GM12878 (cell line): ENCODE data around the gene NUDT16L1. TPM values are rescaled to one million over a fixed set of nuclear protein-coding genes. Genes with fewer than 3 reads are reported as not detected.
A peak's percentile ranks its signal among the peaks of the same experiment; 100 is the strongest.

Source experiments
- ATAC-seq: fragments of 200-7000 bp; cut with Tn5 transposase; 3 replicates; pipeline ENCODE4 v1.9.1; 2020; ENCODE audit warnings: mild to moderate bottlenecking, moderate library complexity
- BruUV-seq: library from RNA; stranded (reverse); fragments of 400-500 nt; replicated peaks from 2 replicates; lab custom pipeline; 2021; lab: Mats Ljungman, UMichigan
- CTCF ChIA-PET: fragments of 300-600 bp; sonication (Branson Sonifier 250); formaldehyde crosslinking; extraction: SDS; loops from one replicate; lab custom pipeline; 2021; ENCODE audit warnings: inconsistent platforms; lab: Yijun Ruan, JAX
- POLR2A ChIA-PET: fragments of 350-600 bp; formaldehyde crosslinking; extraction: SDS; loops from one replicate; lab custom pipeline; 2021; ENCODE audit warnings: inconsistent platforms; lab: Charles Lee
- RAD21 ChIA-PET: fragments of 300-600 bp; sonication (Branson Sonifier 250); formaldehyde crosslinking; loops from one replicate; lab custom pipeline; 2023; ENCODE audit warnings: antibody characterized with exemption; ENCODE audit not compliant: unreplicated experiment; lab: Charles Lee
- SMC1A ChIA-PET: fragments of 300-600 bp; sonication (Branson Sonifier 250); formaldehyde crosslinking; loops from one replicate; lab custom pipeline; 2023; ENCODE audit not compliant: unreplicated experiment, uncharacterized antibody; lab: Charles Lee
- DNase-seq: peaks from one replicate; pipeline ENCODE4 v3.0.0-alpha.2; 2011; ENCODE audit warnings: low read depth, low spot score
- FAIRE-seq: peaks from 3 replicates; lab custom pipeline; 2011; peaks lifted over from hg19 to GRCh38; lab: Jason Lieb, UNC
- H2AFZ ChIP-seq: 2 replicates; pipeline ENCODE4 v1.6.0; 2011; ENCODE audit warnings: low read depth, low read length, control low read depth; ENCODE audit not compliant: control insufficient read depth
- H3K27ac ChIP-seq: 2 replicates; pipeline ENCODE4 v1.5.1; 2011; ENCODE audit warnings: control low read depth; ENCODE audit not compliant: control insufficient read depth, insufficient read depth
- H3K27me3 ChIP-seq, 2 experiments: replicated peaks in 1 of 2; 2 replicates each; pipeline versions ENCODE4 v1.6.0 to v1.6.1; 2011; ENCODE audit warnings: low read length in 1 of 2; ENCODE audit not compliant: control insufficient read depth in 2 of 2, insufficient read depth in 2 of 2
- H3K36me3 ChIP-seq, 2 experiments: 2 replicates each; pipeline ENCODE4 v1.5.1; 2011; ENCODE audit warnings: low read length in 1 of 2; ENCODE audit not compliant: control insufficient read depth in 2 of 2, insufficient read depth in 2 of 2
- H3K4me1 ChIP-seq: 2 replicates; pipeline ENCODE4 v1.6.1; 2011; ENCODE audit warnings: mild to moderate bottlenecking, low read length, moderate library complexity, mixed read lengths; ENCODE audit not compliant: control insufficient read depth, insufficient read depth
- H3K4me2 ChIP-seq: 2 replicates; pipeline ENCODE4 v1.6.0; 2011; ENCODE audit warnings: control low read depth; ENCODE audit not compliant: control insufficient read depth, insufficient read depth
- H3K4me3 ChIP-seq: fragments of 200-600 bp; sonication (generic); 2 replicates; pipeline ENCODE4 v1.5.1; 2016
- H3K79me2 ChIP-seq: 2 replicates; pipeline ENCODE4 v1.6.0; 2011; ENCODE audit warnings: low read length; ENCODE audit not compliant: control insufficient read depth, insufficient read depth
- H3K9ac ChIP-seq: 2 replicates; pipeline ENCODE4 v1.8.0; 2011; ENCODE audit warnings: low read length, control low read depth, mixed read lengths; ENCODE audit not compliant: control insufficient read depth, insufficient read depth
- H3K9me3 ChIP-seq: replicated peaks from 3 replicates; pipeline ENCODE4 v1.5.1; 2011; ENCODE audit warnings: mild to moderate bottlenecking, low read length; ENCODE audit not compliant: control insufficient read depth, insufficient read depth
- H4K20me1 ChIP-seq: 2 replicates; pipeline ENCODE4 v1.6.0; 2011; ENCODE audit not compliant: control insufficient read depth, insufficient read depth
- CHD2 ChIP-seq: IDR thresholded peaks from 2 replicates; pipeline ENCODE4 v1.6.1; 2011; ENCODE audit warnings: low read depth, low read length, improper control_type of control experiment, borderline replicate concordance
- CUX1 ChIP-seq: IDR thresholded peaks from 2 replicates; pipeline ENCODE4 v1.6.1; 2012; ENCODE audit warnings: improper control_type of control experiment, low read depth, low read length; ENCODE audit not compliant: insufficient replicate concordance
- EP300 ChIP-seq, 2 experiments: fragments of 150-350 bp in 1 of 2; IDR thresholded peaks; 2 replicates each; pipeline ENCODE4 v1.6.1; 2011 to 2012; ENCODE audit warnings: low read depth in 2 of 2, low read length in 2 of 2, borderline replicate concordance in 1 of 2, improper control_type of control experiment in 1 of 2, inconsistent platforms in 1 of 2; ENCODE audit not compliant: control insufficient read depth in 1 of 2
- HDGF ChIP-seq: fragments of 450-650 bp; IDR thresholded peaks from 2 replicates; pipeline ENCODE4 v1.6.1; 2016; ENCODE audit warnings: antibody characterized with exemption
- KAT2A ChIP-seq: conservative IDR thresholded peaks from 2 replicates; pipeline ENCODE4 v1.6.1; 2011; ENCODE audit warnings: low read depth, low read length; ENCODE audit not compliant: control insufficient read depth
- KLF5 ChIP-seq: fragments of 450-650 bp; IDR thresholded peaks from 2 replicates; pipeline ENCODE4 v1.6.1; 2014; ENCODE audit warnings: mild to moderate bottlenecking; ENCODE audit not compliant: partially characterized antibody
- NFIC ChIP-seq: IDR thresholded peaks from 2 replicates; pipeline ENCODE4 v1.6.1; 2012; ENCODE audit warnings: low read depth, mild to moderate bottlenecking, inconsistent platforms, low read length, moderate library complexity
- NR2C1 ChIP-seq: fragments of 450-650 bp; IDR thresholded peaks from 2 replicates; pipeline ENCODE4 v1.6.1; 2017; ENCODE audit warnings: antibody characterized with exemption, mild to moderate bottlenecking, moderate library complexity
- PAX5 ChIP-seq: IDR thresholded peaks from 2 replicates; pipeline ENCODE4 v1.6.1; 2011; ENCODE audit warnings: low read depth, low read length, borderline replicate concordance
- YBX1 ChIP-seq: fragments of 450-650 bp; IDR thresholded peaks from 2 replicates; pipeline ENCODE4 v1.6.1; 2016; ENCODE audit warnings: antibody characterized with exemption
- WGBS: methylation state at CpG from one replicate; pipeline ENCODE4 v1.1.6; 2016; ENCODE audit warnings: low lambda C conversion rate; ENCODE audit not compliant: insufficient replicate concordance, insufficient coverage; ENCODE audit errors: missing lambda C conversion rate; 5-methylcytosine and 5-hydroxymethylcytosine counted together
- in situ Hi-C: fragments of 300-500 bp; cut with MboI; formaldehyde crosslinking; loops from 9 replicates; pipeline ENCODE4 v1.14.3; 2018; ENCODE audit warnings: mixed read lengths
- intact Hi-C: fragments of 100-400 bp; cut with micrococcal nuclease; formaldehyde crosslinking; loops from one replicate; pipeline ENCODE4 v1.14.2; 2022; ENCODE audit not compliant: unreplicated experiment
- polyA plus RNA-seq, 11 experiments: library from polyadenylated mRNA; depleted of rRNA in 4 of 11; unstranded in 6 of 11; stranded (reverse) in 5 of 11; fragments of >200 nt; fragmentation: Nextera tagmentation in 4 of 11; fragmentation: Illumina TruSeq in 1 of 11; extraction: Ambion mirVana in 4 of 11; extraction: Trizol in 1 of 11; gene quantifications; 1 replicate in 1 of 11; 2 replicates in 10 of 11; pipeline versions ENCODE4 v1.2.1 to v1.2.3, GENCODE V29; 2011 to 2016; ENCODE audit warnings: inconsistent platforms in 2 of 11, missing spikeins in 2 of 11, low read depth in 1 of 11
- total RNA-seq, 4 experiments: library from RNA; depleted of rRNA in 3 of 4; stranded (reverse); fragments of >200 nt in 3 of 4; fragmentation: Illumina TruSeq in 1 of 4; extraction: Trizol in 1 of 4; gene quantifications; 2 replicates each; pipeline versions ENCODE4 v1.2.1 to v1.2.3, GENCODE V29; 2013 to 2021
- TF ChIP-seq, protein P1 (sequence below): fragments of 450-650 bp; IDR thresholded peaks from 2 replicates; pipeline ENCODE4 v1.6.1; 2018; ENCODE audit warnings: borderline replicate concordance, mild to moderate bottlenecking; ENCODE audit not compliant: partially characterized antibody

The NUDT16L1 gene
- total and polyA plus RNA-seq, 10 of the 15 experiments (the other 5 are each of a cell fraction or from before 2014, with no cell fraction given), result 1.4 to 77.7 (median 28.9) TPM

- TF ChIP-seq CHD2 (no peak), EP300 (IDR thresholded peaks at IDR 0.05; ENCODE audit: borderline replicate concordance in 1 of 2, control insufficient read depth in 1 of 2, low read depth in 2 of 2, low read length in 2 of 2) (no peak)
- TF ChIP-seq, protein P1, sequence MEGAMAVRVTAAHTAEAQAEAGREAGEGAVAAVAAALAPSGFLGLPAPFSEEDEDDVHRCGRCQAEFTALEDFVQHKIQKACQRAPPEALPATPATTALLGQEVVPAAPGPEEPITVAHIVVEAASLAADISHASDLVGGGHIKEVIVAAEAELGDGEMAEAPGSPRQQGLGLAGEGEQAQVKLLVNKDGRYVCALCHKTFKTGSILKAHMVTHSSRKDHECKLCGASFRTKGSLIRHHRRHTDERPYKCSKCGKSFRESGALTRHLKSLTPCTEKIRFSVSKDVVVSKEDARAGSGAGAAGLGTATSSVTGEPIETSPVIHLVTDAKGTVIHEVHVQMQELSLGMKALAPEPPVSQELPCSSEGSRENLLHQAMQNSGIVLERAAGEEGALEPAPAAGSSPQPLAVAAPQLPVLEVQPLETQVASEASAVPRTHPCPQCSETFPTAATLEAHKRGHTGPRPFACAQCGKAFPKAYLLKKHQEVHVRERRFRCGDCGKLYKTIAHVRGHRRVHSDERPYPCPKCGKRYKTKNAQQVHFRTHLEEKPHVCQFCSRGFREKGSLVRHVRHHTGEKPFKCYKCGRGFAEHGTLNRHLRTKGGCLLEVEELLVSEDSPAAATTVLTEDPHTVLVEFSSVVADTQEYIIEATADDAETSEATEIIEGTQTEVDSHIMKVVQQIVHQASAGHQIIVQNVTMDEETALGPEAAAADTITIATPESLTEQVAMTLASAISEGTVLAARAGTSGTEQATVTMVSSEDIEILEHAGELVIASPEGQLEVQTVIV, result no peak
These were observed 26.0 kb upstream of the NUDT16L1 start (continued) for GRCh38 chr16:4667203-4667963.

DNA sequence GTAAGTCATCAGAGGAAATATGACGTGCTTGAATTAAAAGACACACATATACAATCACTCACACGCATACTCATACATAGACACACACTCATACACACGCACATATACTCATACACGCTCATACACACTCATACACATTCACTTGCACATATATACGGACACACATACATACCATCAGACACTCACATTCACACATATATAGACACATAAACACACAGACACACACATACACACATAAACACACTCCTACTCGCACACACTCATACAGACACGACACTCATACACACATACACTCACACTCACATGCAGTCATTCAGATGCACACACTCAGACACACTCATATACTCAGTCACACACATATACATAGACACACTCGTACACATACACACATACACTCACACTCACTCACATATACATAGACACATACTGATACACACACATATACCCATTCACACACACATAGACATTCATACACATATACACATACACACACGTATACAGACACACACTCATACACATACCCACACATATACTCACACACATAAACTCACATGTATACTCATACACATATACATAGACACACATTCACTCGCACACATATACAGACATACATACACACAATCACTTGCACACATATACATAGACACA is 24.9 kb upstream of the NUDT16L1 start:
- DNase-seq (no peak), FAIRE-seq (no peak), ATAC-seq (no peak)
- Histone ChIP-seq H3K79me2 (no peaks in the 10 kb centered on the region), H4K20me1 (no peaks in the 10 kb centered on the region; the same call in 1 of the 2 replicates), H3K36me3 (peaks cover 16 to 37% of the 10 kb centered on the region in 2 experiments; a peak in 3 of 4 replicates), H3K9me3 (no peaks in the 10 kb centered on the region), H3K27me3 (no peaks in the 10 kb centered on the region), H2AFZ (no peak overlapping the region), H3K4me1 (peaks cover 16% of the 10 kb centered on the region), H3K9ac (no peak overlapping the region), H3K4me2 (no peak overlapping the region), H3K27ac (no peak overlapping the region), H3K4me3 (no peak overlapping the region)
- SMC1A ChIA-PET, result no interaction called here
- TSS peak; percentile 44 for BruUV-seq
- intact Hi-C loops (no loop called here), in situ Hi-C loops (no loop called here)
- 98% methylated on average over 10 of the region's 10 CpGs for WGBS
- POLR2A ChIA-PET, result no interaction called here
- RAD21 ChIA-PET, result no interaction called here
- CTCF ChIA-PET, result no interaction called here
- TF ChIP-seq YBX1 (no peak), KAT2A (no peak), CUX1 (no peak), NFIC (peak; percentile 69), HDGF (peak; percentile 60; the same call in 1 of the 2 replicates), KLF5 (no peak), PAX5 (no peak), NR2C1 (no peak)
